GM12874 (cell line): Measurements from ENCODE around the gene HSPB1.

Source experiments
- TF ChIP-seq, protein P1 (sequence below): IDR thresholded peaks from 2 replicates; pipeline ENCODE4 v1.5.1; 2011; ENCODE audit warnings: low read depth, mild to moderate bottlenecking, control low read depth, low read length, moderate library complexity; ENCODE audit not compliant: insufficient read depth

HSPB1 gene

DNA sequence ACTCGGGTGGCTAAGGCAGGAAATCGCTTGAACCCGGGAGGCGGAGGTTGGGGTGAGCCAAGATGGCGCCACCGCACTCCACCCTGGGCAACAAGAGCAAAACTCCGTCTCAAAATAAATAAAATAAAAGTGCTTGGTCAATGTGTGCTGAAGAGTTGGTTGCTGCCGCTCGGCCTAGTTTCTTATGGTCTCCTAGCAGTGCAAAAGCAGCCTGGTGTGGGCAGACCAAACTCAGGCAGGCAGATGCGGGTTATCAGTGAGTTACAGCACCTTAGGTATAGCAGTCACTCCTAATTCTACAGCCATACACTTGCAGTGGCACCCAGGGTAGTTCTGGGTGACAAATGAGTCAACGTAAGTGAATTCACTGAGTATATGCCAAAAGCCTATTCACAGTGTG lies 22.6 kb downstream of the HSPB1 start:
- TF ChIP-seq, protein P1, sequence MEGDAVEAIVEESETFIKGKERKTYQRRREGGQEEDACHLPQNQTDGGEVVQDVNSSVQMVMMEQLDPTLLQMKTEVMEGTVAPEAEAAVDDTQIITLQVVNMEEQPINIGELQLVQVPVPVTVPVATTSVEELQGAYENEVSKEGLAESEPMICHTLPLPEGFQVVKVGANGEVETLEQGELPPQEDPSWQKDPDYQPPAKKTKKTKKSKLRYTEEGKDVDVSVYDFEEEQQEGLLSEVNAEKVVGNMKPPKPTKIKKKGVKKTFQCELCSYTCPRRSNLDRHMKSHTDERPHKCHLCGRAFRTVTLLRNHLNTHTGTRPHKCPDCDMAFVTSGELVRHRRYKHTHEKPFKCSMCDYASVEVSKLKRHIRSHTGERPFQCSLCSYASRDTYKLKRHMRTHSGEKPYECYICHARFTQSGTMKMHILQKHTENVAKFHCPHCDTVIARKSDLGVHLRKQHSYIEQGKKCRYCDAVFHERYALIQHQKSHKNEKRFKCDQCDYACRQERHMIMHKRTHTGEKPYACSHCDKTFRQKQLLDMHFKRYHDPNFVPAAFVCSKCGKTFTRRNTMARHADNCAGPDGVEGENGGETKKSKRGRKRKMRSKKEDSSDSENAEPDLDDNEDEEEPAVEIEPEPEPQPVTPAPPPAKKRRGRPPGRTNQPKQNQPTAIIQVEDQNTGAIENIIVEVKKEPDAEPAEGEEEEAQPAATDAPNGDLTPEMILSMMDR, result no peak

DNA sequence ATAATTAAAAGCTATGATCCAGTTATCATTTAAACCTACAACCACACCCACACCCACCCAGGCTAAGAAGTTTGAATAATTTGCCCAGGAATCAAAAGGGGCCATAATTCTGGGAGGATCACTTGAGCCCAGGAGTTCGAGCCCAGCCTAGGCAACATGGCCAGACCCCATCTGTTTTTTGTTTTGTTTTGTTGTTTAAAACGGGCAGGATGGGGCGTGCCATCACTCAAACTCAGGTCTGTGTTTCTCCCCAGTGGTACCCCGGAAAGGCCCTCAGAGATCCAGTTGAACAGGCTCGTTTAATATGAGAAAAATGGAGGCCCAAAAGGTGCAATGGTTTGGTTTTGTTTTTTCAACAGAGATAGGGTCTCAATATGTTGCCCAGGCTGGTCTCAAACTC lies 23.3 kb downstream of the HSPB1 start:
- TF ChIP-seq, protein P1, result no peak

DNA sequence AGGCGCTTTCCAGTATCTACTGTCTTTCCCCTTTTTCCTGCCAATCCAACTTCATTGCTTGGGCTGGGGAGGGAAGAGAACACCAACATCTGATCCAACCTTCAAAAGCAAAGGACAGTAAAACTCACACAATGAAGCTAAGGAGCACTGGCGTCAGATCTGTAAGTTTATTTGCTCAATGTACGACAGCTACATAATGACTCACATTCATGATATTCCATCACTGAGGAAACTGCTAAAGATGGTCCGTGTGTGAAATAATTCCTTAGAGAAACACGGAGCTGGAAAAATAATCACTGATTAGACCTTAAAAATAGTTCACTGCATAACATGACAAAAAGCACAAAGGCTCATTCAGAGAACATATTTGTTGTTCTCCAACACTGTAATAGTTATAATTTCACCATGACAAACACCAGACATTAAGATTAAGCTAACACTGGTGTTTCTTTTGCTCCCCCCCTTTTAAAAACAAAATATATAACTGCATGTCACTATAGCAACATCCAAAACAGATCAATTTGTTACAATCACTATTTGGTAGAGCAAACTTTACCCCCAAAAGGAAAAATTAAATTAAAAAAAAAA lies 24.3 kb downstream of the HSPB1 start:
- TF ChIP-seq, protein P1, result no peak

DNA sequence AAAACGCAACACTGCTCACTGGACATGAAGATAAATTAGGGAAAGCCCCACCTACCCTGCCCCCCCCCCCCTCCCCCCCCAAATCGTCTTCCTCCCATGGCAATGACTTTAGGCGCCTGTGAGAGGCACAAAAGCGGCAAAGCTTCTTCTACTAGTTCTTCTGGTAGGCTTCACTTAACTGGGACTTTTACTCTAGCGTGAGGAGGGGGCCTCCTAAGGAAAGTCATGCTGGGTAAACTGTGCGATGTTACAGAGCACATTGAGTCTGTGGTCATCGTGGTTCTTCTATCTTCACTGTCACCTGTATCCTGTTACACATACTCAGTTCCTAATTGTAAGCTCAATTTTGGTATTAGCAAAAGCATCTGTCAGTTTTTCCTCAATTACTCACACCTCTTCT lies 25.1 kb downstream of the HSPB1 start:
- TF ChIP-seq, protein P1, result no peak

DNA sequence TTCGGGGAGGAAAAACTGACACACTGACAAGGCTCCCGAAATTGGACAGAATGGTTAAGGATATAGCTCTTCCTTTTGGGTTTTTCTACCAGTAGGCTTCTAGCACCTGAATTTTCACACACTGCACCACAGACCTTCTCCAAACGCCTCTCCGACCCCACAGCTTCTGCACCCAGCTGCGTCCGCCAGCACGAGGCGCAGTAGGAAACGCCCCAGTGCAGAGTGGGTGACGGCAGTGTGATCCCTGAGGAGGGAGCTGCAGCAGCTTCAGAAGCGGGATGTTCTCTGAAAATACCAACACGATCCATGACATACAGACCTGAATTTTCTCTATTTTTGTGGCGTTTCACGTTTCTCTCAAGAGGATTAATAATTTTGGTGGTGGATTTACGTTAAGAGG lies 25.9 kb downstream of the HSPB1 start:
- TF ChIP-seq, protein P1, result no peak

DNA sequence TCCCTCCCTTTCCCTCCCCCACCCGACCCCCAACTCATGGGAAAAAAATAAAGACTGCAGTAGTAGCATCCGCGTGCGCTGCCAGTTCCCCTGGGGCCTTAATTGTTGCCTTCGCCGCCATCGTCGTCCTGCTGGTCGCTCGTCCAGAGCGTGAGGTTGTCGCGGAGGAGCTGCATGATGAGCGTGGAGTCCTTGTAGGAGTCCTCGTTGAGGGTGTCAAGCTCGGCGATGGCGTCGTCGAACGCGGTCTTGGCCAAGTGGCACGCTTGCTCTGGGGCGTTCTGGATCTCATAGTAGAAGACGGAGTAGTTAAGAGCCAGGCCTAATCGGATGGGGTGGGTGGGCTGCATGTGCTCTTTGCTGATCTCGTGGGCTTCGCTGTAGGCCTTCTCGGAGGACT lies 27.0 kb downstream of the HSPB1 start:
- TF ChIP-seq, protein P1, result no peak

DNA sequence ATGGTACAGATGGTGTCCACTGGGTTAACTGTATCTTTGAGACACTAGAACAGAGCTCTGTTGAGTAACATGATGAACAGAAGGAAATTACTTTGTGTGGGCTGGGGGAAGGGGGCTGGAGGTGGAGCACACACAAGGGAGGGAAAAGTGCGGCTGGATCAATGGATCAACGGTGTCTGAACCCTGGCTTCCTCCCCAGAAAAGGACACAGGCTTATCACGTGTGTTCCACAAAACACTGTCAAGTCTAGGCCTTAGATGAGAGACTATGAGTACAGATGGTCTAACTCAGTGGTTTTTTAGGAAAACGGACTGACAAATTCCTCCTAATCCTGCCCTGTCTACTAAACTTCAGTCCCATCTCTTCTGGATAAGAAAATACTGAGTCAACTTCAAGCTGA lies 27.8 kb downstream of the HSPB1 start:
- TF ChIP-seq, protein P1, result no peak
